Spleen (tissue), 11 donors: Measurements from ENCODE around the gene INPP5D. TPM values are rescaled to one million over a fixed set of nuclear protein-coding genes. Genes with fewer than 3 reads are reported as not detected.

Experiments used
- DNase-seq: peaks from one replicate; pipeline ENCODE4 v3.0.0-alpha.2; 2020
- H3K27ac ChIP-seq, 8 donors: fragments of 200-600 bp; sonication (generic) in 7 of 8; 1 replicate in 4 of 8; 2 replicates in 4 of 8; pipeline versions ENCODE4 v1.5.0 to v1.8.0; 2016 to 2021; ENCODE audit warnings: inconsistent platforms in 4 of 8, mild to moderate bottlenecking in 4 of 8, moderate library complexity in 1 of 8
- H3K27me3 ChIP-seq, 7 donors: fragments of 200-600 bp; sonication (generic) in 6 of 7; replicated peaks in 1 of 7; 1 replicate in 4 of 7; 2 replicates in 3 of 7; pipeline versions ENCODE4 v1.5.0 to v1.8.0; 2016 to 2021; ENCODE audit warnings: inconsistent platforms in 3 of 7, mild to moderate bottlenecking in 1 of 7
- H3K36me3 ChIP-seq, 6 donors: fragments of 200-600 bp; sonication (generic) in 5 of 6; 1 replicate in 4 of 6; 2 replicates in 2 of 6; pipeline versions ENCODE4 v1.5.0 to v1.8.0; 2016 to 2021; ENCODE audit warnings: inconsistent platforms in 2 of 6
- H3K4me1 ChIP-seq, 6 donors: fragments of 200-600 bp; sonication (generic) in 5 of 6; 1 replicate in 3 of 6; 2 replicates in 3 of 6; pipeline versions ENCODE4 v1.5.0 to v1.8.0; 2016 to 2021; ENCODE audit warnings: inconsistent platforms in 3 of 6
- H3K4me3 ChIP-seq, 8 donors: fragments of 200-600 bp; sonication (generic) in 7 of 8; 1 replicate in 4 of 8; 2 replicates in 4 of 8; pipeline versions ENCODE4 v1.5.0 to v1.8.0; 2016 to 2021; ENCODE audit warnings: inconsistent platforms in 4 of 8, mild to moderate bottlenecking in 4 of 8, moderate library complexity in 2 of 8
- H3K9me3 ChIP-seq, 8 donors: fragments of 200-600 bp; sonication (generic) in 7 of 8; 1 replicate in 4 of 8; 2 replicates in 4 of 8; pipeline versions ENCODE4 v1.5.0 to v1.8.0; 2016 to 2021; ENCODE audit warnings: inconsistent platforms in 4 of 8
- CTCF ChIP-seq, 11 experiments: fragments of 200-600 bp in 7 of 11; fragments of 450-650 bp in 4 of 11; sonication (generic) in 4 of 11; IDR thresholded peaks in 8 of 11; conservative IDR thresholded peaks in 3 of 11; 1 replicate in 7 of 11; 2 replicates in 4 of 11; pipeline versions ENCODE4 v1.4.0 to v1.8.0; 2016 to 2021; ENCODE audit warnings: antibody characterized with exemption in 11 of 11, inconsistent platforms in 4 of 11, mild to moderate bottlenecking in 1 of 11
- POLR2A ChIP-seq, 3 donors: fragments of 450-650 bp; IDR thresholded peaks; one replicate each; pipeline ENCODE4 v1.5.1; 2017; ENCODE audit warnings: antibody characterized with exemption in 3 of 3, mild to moderate bottlenecking in 1 of 3
- POLR2AphosphoS5 ChIP-seq, 3 donors: sonication (generic); formaldehyde crosslinking; IDR thresholded peaks; one replicate each; pipeline ENCODE4 v1.5.1; 2017; ENCODE audit warnings: antibody characterized with exemption in 3 of 3
- WGBS, 5 donors: extraction: QIAGEN DNeasy Blood & Tissue Kit in 3 of 5; methylation state at CpG; one replicate each; pipeline versions ENCODE4 v1.1.5 to v1.1.7; 2013 to 2018; 5-methylcytosine and 5-hydroxymethylcytosine counted together
- intact Hi-C: fragments of 100-400 bp; cut with DNase I; formaldehyde crosslinking; loops from one replicate; pipeline ENCODE4 v1.15.0; 2023; ENCODE audit warnings: low total_unique reads
- polyA plus RNA-seq, 3 donors: library from polyadenylated mRNA; stranded (reverse); fragments of 200-250 nt; gene quantifications; one replicate each; pipeline ENCODE4 v1.2.1, GENCODE V29; 2013
- total RNA-seq, 7 donors: library from RNA; depleted of rRNA in 3 of 7; stranded (reverse); fragments of >200 nt in 3 of 7; fragmentation: NEBNext Ultra II Directional in 4 of 7; extraction: Animal tissue kit (Norgen Biotek cat#: 25700) in 4 of 7; gene quantifications; one replicate each; pipeline versions ENCODE4 v1.1.0 to v1.2.1, GENCODE V29; 2016 to 2021
- donor health status: healthy with polysubstance abuse.
- donor health status: DM: no; HTN: no; CAD: no; lungs with moderate emphysema.
- donor health status: DM: no; HTN: no; CAD: no.
- donor health status: Bipolar disorder and iron deficiency.
- donor health status: healthy.
- donor health status: DM: no; HTN: no; CAD: no.
- donor health status: DM: yes; HTN: yes; CAD: no.

INPP5D gene
- total and polyA plus RNA-seq, 10 donors = 71.1 to 246 (median 181) TPM

GRCh38 chr2:233032551-233033320 lies 27.4 kb upstream of the INPP5D start, which contains the start of gene NEU2:
TSS of gene NEU2 (plus strand) at chr2:233032672. CDS start at chr2:233032672, 0 bp downstream.
- H3K27me3 ChIP-seq = no peaks in the 10 kb centered on the region
- intact Hi-C loops = no loop called here
- no peaks in the 10 kb centered on the region for H3K9me3 ChIP-seq
- no peaks in the 10 kb centered on the region for H3K36me3 ChIP-seq
- H3K27ac ChIP-seq = no peak within 1 kb of the TSS
- TF ChIP-seq POLR2AphosphoS5 (IDR thresholded peaks at IDR 0.05) (no peak), POLR2A (IDR thresholded peaks at IDR 0.05) (no peak)
- H3K4me1 ChIP-seq = no peaks in the 10 kb centered on the region
- no peak within 1 kb of the TSS for H3K4me3 ChIP-seq
- DNase-seq = peak; percentile 60
- WGBS, 5 donors = 93 to 96% (median 94%) methylated on average over 13 of the region's 13 CpGs

DNA sequence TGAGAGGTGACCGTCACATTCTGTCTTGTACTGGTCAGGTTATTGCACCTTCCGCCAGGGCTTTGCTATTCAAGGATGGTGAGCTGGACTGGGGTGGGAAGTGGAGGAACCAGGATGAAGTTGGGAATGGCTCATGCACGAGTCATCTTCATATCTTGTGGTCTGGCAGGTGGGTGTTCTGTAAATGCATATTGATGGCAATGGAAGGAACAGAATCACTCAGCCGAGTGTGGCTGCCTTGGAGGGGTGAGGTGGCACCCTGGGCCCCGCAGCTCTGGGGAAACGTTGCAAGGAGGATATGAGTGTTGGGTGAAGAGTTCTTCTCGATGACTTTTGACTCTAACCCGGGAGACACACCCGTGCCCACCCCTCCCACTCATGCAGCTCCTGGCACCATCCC lies 26.5 kb upstream of the INPP5D start:
- no peaks in the 10 kb centered on the region for H3K4me1 ChIP-seq
- 62 to 86% (median 73%) methylated on average over 9 of the region's 9 CpGs for WGBS, 5 donors
- intact Hi-C loops = no loop called here

GRCh38 chr2:233034091-233034882 lies 25.9 kb upstream of the INPP5D start:
- TF ChIP-seq POLR2A (IDR thresholded peaks at IDR 0.05) = no peak
- no peak for TF ChIP-seq POLR2AphosphoS5 (IDR thresholded peaks at IDR 0.05)
- no peak for TF ChIP-seq CTCF (IDR thresholded peaks at IDR 0.05 in 8 of 11, conservative IDR thresholded peaks at IDR 0.05 in 3 of 11)
- Histone ChIP-seq H3K9me3 (no peaks in the 10 kb centered on the region), H3K4me1 (no peaks in the 10 kb centered on the region), H3K27me3 (no peaks in the 10 kb centered on the region), H3K36me3 (no peaks in the 10 kb centered on the region), H3K27ac (no peak overlapping the region), H3K4me3 (no peak overlapping the region)
- intact Hi-C loops = no loop called here
- peak; percentile 61 for DNase-seq
- WGBS, 5 donors = 90 to 95% (median 94%) methylated on average over 17 to 37 of the region's 37 CpGs

More for the DNA sequence above, 26.5 kb upstream of the INPP5D start:
- Histone ChIP-seq H3K4me3 (no peak overlapping the region), H3K9me3 (no peaks in the 10 kb centered on the region), H3K36me3 (no peaks in the 10 kb centered on the region), H3K27me3 (no peaks in the 10 kb centered on the region), H3K27ac (no peak overlapping the region)
- peak; percentile 36 for DNase-seq
- TF ChIP-seq POLR2A (IDR thresholded peaks at IDR 0.05) = no peak
- TF ChIP-seq CTCF (IDR thresholded peaks at IDR 0.05 in 8 of 11, conservative IDR thresholded peaks at IDR 0.05 in 3 of 11) = no peak
- TF ChIP-seq POLR2AphosphoS5 (IDR thresholded peaks at IDR 0.05) = no peak

- WGBS, 5 donors = 92 to 97% (median 93%) methylated on average over 23 of the region's 23 CpGs
- peak; percentile 27 for DNase-seq
- no peaks in the 10 kb centered on the region for H3K4me1 ChIP-seq
- TF ChIP-seq POLR2AphosphoS5 (IDR thresholded peaks at IDR 0.05) (no peak), CTCF (IDR thresholded peaks at IDR 0.05 in 8 of 11, conservative IDR thresholded peaks at IDR 0.05 in 3 of 11) (no peak), POLR2A (IDR thresholded peaks at IDR 0.05) (no peak)
- no peaks in the 10 kb centered on the region for H3K27me3 ChIP-seq
- no peaks in the 10 kb centered on the region for H3K36me3 ChIP-seq
- H3K27ac ChIP-seq = no peak overlapping the region
- intact Hi-C loops = no loop called here
- no peak overlapping the region for H3K4me3 ChIP-seq
- H3K9me3 ChIP-seq = no peaks in the 10 kb centered on the region
Observed at GRCh38 chr2:233035426-233036161, 24.5 kb upstream of the INPP5D start.
